DND-41 (cell line): ENCODE results near the gene UBL4B.

ENCODE experiments used
- ATAC-seq: fragments of 200-7000 bp; cut with Tn5 transposase; 3 replicates; pipeline ENCODE4 v1.9.1; 2021; ENCODE audit warnings: low read depth; ENCODE audit not compliant: insufficient read depth
- DNase-seq: peaks from one replicate; pipeline ENCODE4 v3.0.0-alpha.2; 2020
- H2AFZ ChIP-seq: 2 replicates; pipeline ENCODE4 v1.6.0; 2012; ENCODE audit warnings: low read depth, low read length
- H3K27ac ChIP-seq: 2 replicates; pipeline ENCODE4 v1.5.1; 2012; ENCODE audit warnings: low read length, inconsistent platforms
- H3K27me3 ChIP-seq: fragments of 200-600 bp; sonication (generic); 2 replicates; pipeline ENCODE4 v1.6.0; 2012; ENCODE audit warnings: low read length, mild to moderate bottlenecking, inconsistent platforms; ENCODE audit not compliant: insufficient read depth, poor library complexity
- H3K36me3 ChIP-seq: 2 replicates; pipeline ENCODE4 v1.5.1; 2012; ENCODE audit warnings: low read length, inconsistent platforms; ENCODE audit not compliant: insufficient read depth
- H3K4me1 ChIP-seq: 2 replicates; pipeline ENCODE4 v1.5.1; 2012; ENCODE audit warnings: mild to moderate bottlenecking, low read length; ENCODE audit not compliant: insufficient read depth
- H3K4me2 ChIP-seq: 2 replicates; pipeline ENCODE4 v1.6.0; 2012; ENCODE audit warnings: mild to moderate bottlenecking, moderate library complexity, low read length, inconsistent platforms; ENCODE audit not compliant: insufficient read depth
- H3K4me3 ChIP-seq, 2 experiments: fragments of 200-600 bp in 1 of 2; shearing (Covaris generic) in 1 of 2; 2 replicates each; pipeline ENCODE4 v1.5.1; 2012 to 2016; ENCODE audit warnings: inconsistent platforms in 2 of 2, low read length in 2 of 2, mild to moderate bottlenecking in 2 of 2, low read depth in 1 of 2, moderate library complexity in 1 of 2
- H3K79me2 ChIP-seq: 2 replicates; pipeline ENCODE4 v1.6.0; 2012; ENCODE audit warnings: low read length, inconsistent platforms; ENCODE audit not compliant: insufficient read depth
- H3K9ac ChIP-seq: 2 replicates; pipeline ENCODE4 v1.6.0; 2012; ENCODE audit warnings: low read depth, mild to moderate bottlenecking, inconsistent platforms, low read length, moderate library complexity
- H3K9me3 ChIP-seq: 2 replicates; pipeline ENCODE4 v1.5.1; 2012; ENCODE audit warnings: low read length, moderate library complexity, mild to moderate bottlenecking, inconsistent platforms; ENCODE audit not compliant: insufficient read depth, severe bottlenecking
- H4K20me1 ChIP-seq: 2 replicates; pipeline ENCODE4 v1.6.0; 2012; ENCODE audit warnings: low read length; ENCODE audit not compliant: insufficient read depth
- CTCF ChIP-seq: IDR thresholded peaks from 2 replicates; pipeline ENCODE4 v1.5.1; 2012; ENCODE audit warnings: borderline replicate concordance, low read length, moderate library complexity, mild to moderate bottlenecking; ENCODE audit not compliant: poor library complexity, severe bottlenecking; ENCODE audit errors: extremely low read depth
- EZH2 ChIP-seq: IDR thresholded peaks from 3 replicates; pipeline ENCODE4 v1.6.1; 2012; ENCODE audit warnings: borderline replicate concordance, low read depth, mild to moderate bottlenecking, moderate library complexity, low read length, inconsistent platforms; ENCODE audit not compliant: severe bottlenecking

The UBL4B gene

DNA sequence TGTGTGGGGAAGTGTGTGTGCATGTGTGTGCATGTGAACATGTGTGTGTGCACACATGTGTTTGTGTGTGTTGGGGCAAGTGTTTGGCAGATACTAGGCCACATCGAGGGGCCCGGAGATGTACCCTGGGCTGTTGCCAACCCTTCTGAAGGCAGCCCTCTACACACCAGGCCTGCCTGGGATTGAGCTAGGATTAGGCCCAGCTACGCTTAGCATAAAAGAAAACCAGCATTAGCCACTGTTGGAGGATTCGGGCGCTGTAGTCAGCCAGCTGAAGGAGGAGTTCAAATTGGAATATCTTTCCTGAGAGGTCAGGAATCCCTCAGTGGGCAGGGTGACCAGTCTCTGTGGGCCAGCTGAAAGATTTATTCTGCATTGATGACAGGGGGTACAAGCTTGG is 31.2 kb upstream of the UBL4B start:
- Histone ChIP-seq H3K79me2 (no peaks in the 10 kb centered on the region), H3K9me3 (no peaks in the 10 kb centered on the region), H3K4me3 (no peak overlapping the region), H3K4me1 (no peaks in the 10 kb centered on the region), H3K27ac (no peak overlapping the region), H3K27me3 (no peaks in the 10 kb centered on the region), H3K4me2 (no peak overlapping the region), H3K36me3 (no peaks in the 10 kb centered on the region), H4K20me1 (no peaks in the 10 kb centered on the region), H2AFZ (no peak overlapping the region), H3K9ac (no peak overlapping the region)
- no peak for DNase-seq
- TF ChIP-seq CTCF = no peak
- no peak for ATAC-seq

GRCh38 chr1:110082477-110082876 is 29.8 kb upstream of the UBL4B start:
- H3K4me1 ChIP-seq = no peaks in the 10 kb centered on the region
- no peaks in the 10 kb centered on the region for H3K36me3 ChIP-seq
- no peak overlapping the region for H3K4me2 ChIP-seq
- TF ChIP-seq EZH2 = no peak
- H3K9ac ChIP-seq = no peak overlapping the region
- H3K4me3 ChIP-seq = no peak overlapping the region
- peaks cover 4% of the 10 kb centered on the region for H3K27me3 ChIP-seq
- H3K27ac ChIP-seq = no peak overlapping the region
- DNase-seq = no peak
- H3K79me2 ChIP-seq = no peaks in the 10 kb centered on the region
- ATAC-seq = no peak
- no peak overlapping the region for H2AFZ ChIP-seq
- no peaks in the 10 kb centered on the region for H4K20me1 ChIP-seq
- no peaks in the 10 kb centered on the region for H3K9me3 ChIP-seq

DNA sequence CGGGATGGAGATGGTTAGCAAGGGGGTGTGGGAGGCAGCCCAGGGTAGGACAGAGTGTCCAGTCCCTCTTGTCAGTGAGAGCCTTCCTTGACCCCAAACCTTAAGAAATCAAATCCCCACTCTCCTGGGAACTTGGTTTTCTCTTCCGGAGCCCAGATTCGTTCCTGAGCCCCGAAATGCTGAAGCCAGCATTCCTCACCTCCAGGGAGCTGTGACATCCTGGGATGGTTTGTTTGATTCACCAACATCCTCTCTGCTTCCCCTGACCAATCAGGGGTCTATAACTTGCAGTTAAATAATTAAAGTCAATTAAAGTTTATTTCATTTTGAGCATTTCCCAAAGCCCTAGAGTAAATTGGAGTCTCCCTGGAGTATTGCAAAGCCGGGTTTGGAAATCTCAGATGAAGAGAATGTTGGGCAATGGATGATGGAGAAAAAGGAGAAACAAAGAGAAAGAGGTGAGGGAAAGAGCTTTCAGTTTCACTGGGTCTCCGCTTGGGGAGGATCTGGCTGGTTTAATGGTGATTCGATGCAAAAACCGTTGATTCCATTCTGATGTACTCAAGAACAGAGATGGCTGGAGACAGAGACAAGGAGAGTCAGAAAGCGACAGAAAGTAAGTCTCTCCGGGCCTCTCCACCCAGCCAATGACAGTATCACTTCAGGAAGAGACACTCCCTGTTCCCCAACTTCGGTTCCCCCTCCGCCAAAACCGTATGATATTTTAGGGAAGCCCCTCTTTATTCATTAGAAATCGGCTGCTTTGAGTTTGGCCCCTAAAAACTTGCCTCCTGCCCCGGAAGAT is 29.0 kb upstream of the UBL4B start:
- H3K27me3 ChIP-seq = peaks cover 7% of the 10 kb centered on the region
- H2AFZ ChIP-seq = no peak overlapping the region
- no peak overlapping the region for H3K4me3 ChIP-seq

DNA sequence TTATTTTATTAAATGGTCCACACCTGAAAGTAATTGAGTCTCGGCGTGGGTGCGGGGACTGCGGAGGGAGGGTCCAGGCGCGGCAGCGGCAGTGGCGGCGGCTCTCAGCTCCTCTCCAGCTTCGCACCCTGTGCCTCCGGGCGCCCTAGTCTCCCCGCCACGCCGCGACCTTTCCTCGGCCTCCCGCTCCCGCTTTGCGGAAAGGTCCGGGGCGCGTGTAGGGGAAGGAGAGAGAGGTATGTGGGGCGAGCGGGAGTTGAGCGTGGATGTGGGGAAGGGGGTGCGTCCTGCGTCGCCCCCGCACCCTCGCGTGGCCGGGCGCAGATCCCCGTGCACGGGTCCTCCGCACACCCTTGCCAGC is 28.4 kb upstream of the UBL4B start:
- Histone ChIP-seq H3K36me3 (no peaks in the 10 kb centered on the region), H3K79me2 (no peaks in the 10 kb centered on the region), H3K4me2 (no peak overlapping the region), H3K4me3 (no peak overlapping the region), H4K20me1 (peaks cover 3% of the 10 kb centered on the region; the same call in 1 of the 2 replicates), H3K9me3 (no peaks in the 10 kb centered on the region), H2AFZ (no peak overlapping the region), H3K4me1 (no peaks in the 10 kb centered on the region), H3K27me3 (peaks cover 7% of the 10 kb centered on the region), H3K27ac (no peak overlapping the region), H3K9ac (no peak overlapping the region)
- ATAC-seq = no peak
- no peak for TF ChIP-seq CTCF
- no peak for TF ChIP-seq EZH2
- no peak for DNase-seq

More for the DNA sequence above, 29.0 kb upstream of the UBL4B start:
- Histone ChIP-seq H3K9ac (no peak overlapping the region), H4K20me1 (peaks cover 3% of the 10 kb centered on the region; the same call in 1 of the 2 replicates), H3K9me3 (no peaks in the 10 kb centered on the region), H3K27ac (no peak overlapping the region), H3K79me2 (no peaks in the 10 kb centered on the region), H3K36me3 (no peaks in the 10 kb centered on the region), H3K4me2 (no peak overlapping the region), H3K4me1 (no peaks in the 10 kb centered on the region)
- ATAC-seq (no peak), DNase-seq (no peak)
- TF ChIP-seq EZH2 = no peak
- no peak for TF ChIP-seq CTCF
